Tibial artery (tissue), 4 donors: Measurements from ENCODE around the gene SENP1.

Experiments used
- DNase-seq, 2 donors: peaks; one replicate each; pipeline ENCODE4 v3.0.0-alpha.2; 2019
- H3K27ac ChIP-seq, 2 donors: fragments of 200-600 bp; sonication (generic) in 1 of 2; 1 replicate in 1 of 2; 2 replicates in 1 of 2; pipeline ENCODE4 v1.5.1; 2018 to 2019; ENCODE audit warnings: mild to moderate bottlenecking in 1 of 2
- H3K27me3 ChIP-seq, 2 donors: fragments of 200-600 bp; sonication (generic) in 1 of 2; one replicate each; pipeline versions ENCODE4 v1.5.1 to v1.6.0; 2016 to 2019
- H3K36me3 ChIP-seq, 3 donors: fragments of 200-600 bp; sonication (generic) in 2 of 3; one replicate each; pipeline ENCODE4 v1.5.1; 2016 to 2019; ENCODE audit warnings: mild to moderate bottlenecking in 2 of 3
- H3K4me1 ChIP-seq, 4 donors: fragments of 200-600 bp; sonication (generic) in 2 of 4; 1 replicate in 3 of 4; 2 replicates in 1 of 4; pipeline ENCODE4 v1.5.1; 2016 to 2019
- H3K4me3 ChIP-seq, 2 donors: fragments of 200-600 bp; sonication (generic) in 1 of 2; 1 replicate in 1 of 2; 2 replicates in 1 of 2; pipeline ENCODE4 v1.5.1; 2018 to 2019; ENCODE audit warnings: mild to moderate bottlenecking in 2 of 2
- H3K9me3 ChIP-seq, 3 donors: fragments of 200-600 bp; sonication (generic) in 1 of 3; one replicate each; pipeline ENCODE4 v1.5.1; 2016 to 2019
- CTCF ChIP-seq, 2 experiments: fragments of 200-600 bp in 1 of 2; fragments of 450-650 bp in 1 of 2; IDR thresholded peaks; one replicate each; pipeline ENCODE4 v1.5.1; 2017 to 2019; ENCODE audit warnings: antibody characterized with exemption in 2 of 2, mild to moderate bottlenecking in 1 of 2, moderate library complexity in 1 of 2
- intact Hi-C: fragments of 100-400 bp; cut with DNase I; formaldehyde crosslinking; loops from one replicate; pipeline ENCODE4 v1.15.0; 2023; ENCODE audit warnings: low total_unique reads

The SENP1 gene

GRCh38 chr12:48025281-48025680, 80.6 kb downstream of the SENP1 start:
- Histone ChIP-seq H3K4me1 (no peaks in the 10 kb centered on the region), H3K4me3 (no peak overlapping the region), H3K9me3 (no peaks in the 10 kb centered on the region), H3K27ac (no peak overlapping the region), H3K36me3 (no peaks in the 10 kb centered on the region), H3K27me3 (peaks cover 0 to 24% of the 10 kb centered on the region in 2 donors)
- DNase-seq, result no peak
- no peak for TF ChIP-seq CTCF (IDR thresholded peaks at IDR 0.05)
- intact Hi-C loops, result no loop called here

GRCh38 chr12:48024735-48025134, 81.1 kb downstream of the SENP1 start:
- Histone ChIP-seq H3K9me3 (no peaks in the 10 kb centered on the region), H3K36me3 (no peaks in the 10 kb centered on the region), H3K4me1 (no peaks in the 10 kb centered on the region), H3K27me3 (peaks cover 0 to 25% of the 10 kb centered on the region in 2 donors), H3K27ac (no peak overlapping the region), H3K4me3 (no peak overlapping the region)
- no peak for TF ChIP-seq CTCF (IDR thresholded peaks at IDR 0.05)
- intact Hi-C loops, result no loop called here
- no peak for DNase-seq

- H3K4me1 ChIP-seq, result no peaks in the 10 kb centered on the region
- no peaks in the 10 kb centered on the region for H3K36me3 ChIP-seq
- H3K27me3 ChIP-seq, result peaks cover 0 to 26% of the 10 kb centered on the region in 2 donors
- TF ChIP-seq CTCF (IDR thresholded peaks at IDR 0.05), result no peak
- H3K4me3 ChIP-seq, result no peak overlapping the region
- H3K9me3 ChIP-seq, result no peaks in the 10 kb centered on the region
- intact Hi-C loops, result no loop called here
- no peak overlapping the region for H3K27ac ChIP-seq
- no peak for DNase-seq
Measured at GRCh38 chr12:48023386-48023785, 82.5 kb downstream of the SENP1 start.

- no peak overlapping the region for H3K27ac ChIP-seq
- peaks cover 0 to 26% of the 10 kb centered on the region in 2 donors for H3K27me3 ChIP-seq
- no peaks in the 10 kb centered on the region for H3K4me1 ChIP-seq
- DNase-seq, result no peak
- no peaks in the 10 kb centered on the region for H3K36me3 ChIP-seq
- no peak overlapping the region for H3K4me3 ChIP-seq
- no peak for TF ChIP-seq CTCF (IDR thresholded peaks at IDR 0.05)
- H3K9me3 ChIP-seq, result no peaks in the 10 kb centered on the region
- intact Hi-C loops, result no loop called here
Measured at GRCh38 chr12:48022676-48023385, 83.0 kb downstream of the SENP1 start.

GRCh38 chr12:48022180-48022521, 83.7 kb downstream of the SENP1 start:
- Histone ChIP-seq H3K4me1 (no peaks in the 10 kb centered on the region), H3K27ac (no peak overlapping the region), H3K36me3 (no peaks in the 10 kb centered on the region), H3K9me3 (no peaks in the 10 kb centered on the region), H3K27me3 (peaks cover 0 to 28% of the 10 kb centered on the region in 2 donors), H3K4me3 (no peak overlapping the region)
- no peak for DNase-seq
- TF ChIP-seq CTCF (IDR thresholded peaks at IDR 0.05), result no peak
- intact Hi-C loops, result no loop called here
